NT2/D1 (cell line): ENCODE measurements around the gene RAB22A.

ENCODE experiments used
- YY1 ChIP-seq: IDR thresholded peaks from 2 replicates; pipeline ENCODE4 v1.6.1; 2011; ENCODE audit not compliant: insufficient read length, insufficient read depth
- ZNF274 ChIP-seq: IDR thresholded peaks from 2 replicates; pipeline ENCODE4 v1.6.1; 2011; ENCODE audit warnings: mild to moderate bottlenecking, low read depth, low read length

GRCh38 chr20:58382096-58382495 lies 72.6 kb downstream of the RAB22A start:
- TF ChIP-seq ZNF274 (no peak), YY1 (no peak)
